Loucy (cell line): ENCODE measurements around the gene NDUFV1.

Experiments
- EZH2phosphoT487 ChIP-seq: fragments of 200-600 bp; IDR thresholded peaks from 2 replicates; pipeline ENCODE4 v1.6.1; 2018; ENCODE audit warnings: antibody characterized with exemption, mild to moderate bottlenecking, moderate library complexity, borderline replicate concordance
- TF ChIP-seq, protein P1 (sequence below): fragments of 200-600 bp; sonication (generic); conservative IDR thresholded peaks from 2 replicates; pipeline ENCODE4 v1.5.1; 2014; ENCODE audit warnings: mild to moderate bottlenecking, antibody characterized with exemption, low read length

DNA sequence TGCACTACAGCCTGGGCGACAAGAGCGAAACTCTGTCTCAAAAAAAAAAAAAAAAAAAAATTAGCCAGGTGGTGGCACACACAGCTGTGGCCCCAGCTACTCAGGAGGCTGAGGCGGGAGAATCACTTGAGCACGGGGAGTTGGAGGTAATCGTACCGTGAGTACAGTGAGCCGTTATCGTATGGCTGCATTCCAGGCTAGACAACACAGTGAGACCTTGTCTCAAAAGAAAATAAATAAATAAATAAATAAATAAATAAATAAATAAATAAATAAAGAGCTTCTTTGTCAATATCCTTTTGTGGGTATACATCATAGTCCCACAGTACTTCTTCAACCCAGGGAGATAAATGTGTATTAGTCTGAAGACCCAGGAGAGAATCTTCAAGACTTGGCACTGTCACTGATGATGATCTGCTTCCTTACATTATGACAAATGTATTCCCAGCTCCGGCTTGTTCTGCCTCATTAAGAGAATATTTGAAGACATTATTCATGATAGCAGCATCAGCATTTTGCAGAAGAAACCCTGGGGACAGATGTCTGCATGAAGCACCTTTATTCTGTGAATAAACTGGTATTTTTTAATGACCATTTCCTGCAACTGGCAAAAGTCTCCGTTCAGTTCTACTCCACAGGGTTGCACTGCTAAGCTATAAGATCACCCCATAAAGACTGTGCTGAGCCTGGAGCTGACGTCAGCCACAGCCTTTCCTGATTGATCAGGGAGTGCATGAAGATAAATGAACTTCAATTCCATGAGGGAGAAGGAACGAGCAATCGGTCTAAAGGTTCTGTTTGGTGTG lies 45.4 kb downstream of the NDUFV1 start:
- TF ChIP-seq, protein P1, sequence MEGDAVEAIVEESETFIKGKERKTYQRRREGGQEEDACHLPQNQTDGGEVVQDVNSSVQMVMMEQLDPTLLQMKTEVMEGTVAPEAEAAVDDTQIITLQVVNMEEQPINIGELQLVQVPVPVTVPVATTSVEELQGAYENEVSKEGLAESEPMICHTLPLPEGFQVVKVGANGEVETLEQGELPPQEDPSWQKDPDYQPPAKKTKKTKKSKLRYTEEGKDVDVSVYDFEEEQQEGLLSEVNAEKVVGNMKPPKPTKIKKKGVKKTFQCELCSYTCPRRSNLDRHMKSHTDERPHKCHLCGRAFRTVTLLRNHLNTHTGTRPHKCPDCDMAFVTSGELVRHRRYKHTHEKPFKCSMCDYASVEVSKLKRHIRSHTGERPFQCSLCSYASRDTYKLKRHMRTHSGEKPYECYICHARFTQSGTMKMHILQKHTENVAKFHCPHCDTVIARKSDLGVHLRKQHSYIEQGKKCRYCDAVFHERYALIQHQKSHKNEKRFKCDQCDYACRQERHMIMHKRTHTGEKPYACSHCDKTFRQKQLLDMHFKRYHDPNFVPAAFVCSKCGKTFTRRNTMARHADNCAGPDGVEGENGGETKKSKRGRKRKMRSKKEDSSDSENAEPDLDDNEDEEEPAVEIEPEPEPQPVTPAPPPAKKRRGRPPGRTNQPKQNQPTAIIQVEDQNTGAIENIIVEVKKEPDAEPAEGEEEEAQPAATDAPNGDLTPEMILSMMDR, result no peak
- TF ChIP-seq EZH2phosphoT487, result no peak
